Fibroblast of lung (primary cell): ENCODE measurements around the gene F2R. TPM values are rescaled to one million over a fixed set of nuclear protein-coding genes. Genes with fewer than 3 reads are reported as not detected.

Experiments
- DNase-seq, 2 donors: peaks; one replicate each; pipeline versions ENCODE4 v3.0.0 to v3.0.0-alpha.2; 2010; ENCODE audit warnings: low read depth in 2 of 2
- H2AFZ ChIP-seq: 2 replicates; pipeline ENCODE4 v1.5.1; 2012; ENCODE audit warnings: low read length, control low read depth, inconsistent platforms
- H3K27ac ChIP-seq: 2 replicates; pipeline ENCODE4 v1.5.1; 2011; ENCODE audit warnings: low read length, control low read depth; ENCODE audit not compliant: insufficient read depth
- H3K27me3 ChIP-seq: 2 replicates; pipeline ENCODE4 v1.5.1; 2011; ENCODE audit warnings: mild to moderate bottlenecking, low read length; ENCODE audit not compliant: control insufficient read depth, insufficient read depth
- H3K36me3 ChIP-seq: 2 replicates; pipeline ENCODE4 v1.5.1; 2011; ENCODE audit warnings: low read length; ENCODE audit not compliant: control insufficient read depth, insufficient read depth
- H3K4me1 ChIP-seq: 2 replicates; pipeline ENCODE4 v1.5.1; 2011; ENCODE audit warnings: low read length; ENCODE audit not compliant: control insufficient read depth, insufficient read depth; ENCODE audit errors: extremely low read depth
- H3K4me2 ChIP-seq: 2 replicates; pipeline ENCODE4 v1.5.1; 2011; ENCODE audit warnings: low read length, control low read depth; ENCODE audit not compliant: insufficient read depth; ENCODE audit errors: extremely low read depth
- H3K4me3 ChIP-seq, 4 experiments: fragments of 200-600 bp in 1 of 4; sonication (generic) in 1 of 4; replicated peaks in 1 of 4; 2 replicates each; pipeline ENCODE4 v1.5.1; 2011 to 2016; ENCODE audit warnings: low read length in 4 of 4, low read depth in 3 of 4, mild to moderate bottlenecking in 3 of 4, control low read depth in 2 of 4, inconsistent platforms in 1 of 4, mixed read lengths in 1 of 4; ENCODE audit not compliant: insufficient read depth in 1 of 4; ENCODE audit errors: control extremely low read depth in 1 of 4
- H3K79me2 ChIP-seq: 2 replicates; pipeline ENCODE4 v1.5.1; 2012; ENCODE audit warnings: mild to moderate bottlenecking, low read length, inconsistent platforms; ENCODE audit not compliant: control insufficient read depth, insufficient read depth
- H3K9ac ChIP-seq: 2 replicates; pipeline ENCODE4 v1.5.1; 2011; ENCODE audit warnings: mild to moderate bottlenecking, low read length, control low read depth; ENCODE audit not compliant: insufficient read depth
- H3K9me3 ChIP-seq: 2 replicates; pipeline ENCODE4 v1.5.1; 2012; ENCODE audit warnings: low read depth, low read length; ENCODE audit not compliant: control insufficient read depth, insufficient read depth
- H4K20me1 ChIP-seq: 2 replicates; pipeline ENCODE4 v1.5.1; 2011; ENCODE audit warnings: low read length; ENCODE audit not compliant: control insufficient read depth, insufficient read depth; ENCODE audit errors: extremely low read depth
- CTCF ChIP-seq, 2 donors: IDR thresholded peaks in 1 of 2; conservative IDR thresholded peaks in 1 of 2; 1 replicate in 1 of 2; 2 replicates in 1 of 2; pipeline ENCODE4 v1.5.1; 2011 to 2012; ENCODE audit warnings: low read length in 2 of 2, control low read depth in 1 of 2, inconsistent platforms in 1 of 2, low read depth in 1 of 2, mild to moderate bottlenecking in 1 of 2
- EZH2 ChIP-seq: IDR thresholded peaks from 2 replicates; pipeline ENCODE4 v1.5.1; 2012; ENCODE audit warnings: low read length, control low read depth, mild to moderate bottlenecking; ENCODE audit errors: missing control alignments
- polyA plus RNA-seq, 2 donors: library from polyadenylated mRNA; depleted of rRNA in 1 of 2; stranded (reverse) in 1 of 2; unstranded in 1 of 2; fragments of >200 nt; gene quantifications; 2 replicates each; pipeline ENCODE4 v1.2.1, GENCODE V29; 2011 to 2012; ENCODE audit warnings: missing spikeins in 1 of 2
- total RNA-seq: library from RNA; depleted of rRNA; stranded (reverse); fragments of >200 nt; gene quantifications from 2 replicates; pipeline ENCODE4 v1.2.1, GENCODE V29; 2014

Gene F2R
- total and polyA plus RNA-seq, 2 donors (not counting 1 experiment from before 2014, with no cell fraction given), result 265 to 797 TPM

GRCh38 chr5:76723906-76724305 is 8.0 kb downstream of the F2R start:
- no peak overlapping the region for H3K4me3 ChIP-seq
- H4K20me1 ChIP-seq, result no peaks in the 10 kb centered on the region
- H3K4me2 ChIP-seq, result no peak overlapping the region
- peaks cover 3% of the 10 kb centered on the region for H3K36me3 ChIP-seq
- H3K4me1 ChIP-seq, result peaks cover 7% of the 10 kb centered on the region
- H3K27ac ChIP-seq, result peak overlapping the region; percentile 52
- DNase-seq, result no peak
- no peak overlapping the region for H2AFZ ChIP-seq
- H3K9me3 ChIP-seq, result no peaks in the 10 kb centered on the region
- H3K9ac ChIP-seq, result no peak overlapping the region
- TF ChIP-seq EZH2 (no peak), CTCF (conservative IDR thresholded peaks at IDR 0.05 in 1 of 2, IDR thresholded peaks at IDR 0.05 in 1 of 2; ENCODE audit: low read depth in 1 of 2, low read length in 2 of 2) (no peak)
- no peaks in the 10 kb centered on the region for H3K27me3 ChIP-seq
- H3K79me2 ChIP-seq, result peaks cover 98% of the 10 kb centered on the region

GRCh38 chr5:76724871-76725270 is 8.9 kb downstream of the F2R start:
- TF ChIP-seq CTCF (conservative IDR thresholded peaks at IDR 0.05 in 1 of 2, IDR thresholded peaks at IDR 0.05 in 1 of 2; ENCODE audit: low read depth in 1 of 2, low read length in 2 of 2), result no peak
- no peak for TF ChIP-seq EZH2
- DNase-seq, result peak in 1 of 2 donors; percentile 87
- no peak overlapping the region for H3K4me3 ChIP-seq
- H4K20me1 ChIP-seq, result no peaks in the 10 kb centered on the region
- no peak overlapping the region for H2AFZ ChIP-seq
- H3K4me1 ChIP-seq, result peaks cover 7% of the 10 kb centered on the region
- H3K9me3 ChIP-seq, result no peaks in the 10 kb centered on the region
- peaks cover 98% of the 10 kb centered on the region for H3K79me2 ChIP-seq
- peak overlapping the region; percentile 42 for H3K4me2 ChIP-seq
- H3K36me3 ChIP-seq, result peaks cover 2% of the 10 kb centered on the region
- no peak overlapping the region for H3K9ac ChIP-seq
- peak overlapping the region; percentile 52 for H3K27ac ChIP-seq
- no peaks in the 10 kb centered on the region for H3K27me3 ChIP-seq

GRCh38 chr5:76728965-76729364 is 13.0 kb downstream of the F2R start:
- no peak overlapping the region for H3K9ac ChIP-seq
- H2AFZ ChIP-seq, result no peak overlapping the region
- DNase-seq, result no peak
- H3K27me3 ChIP-seq, result no peaks in the 10 kb centered on the region
- peaks cover 95% of the 10 kb centered on the region for H3K79me2 ChIP-seq
- H4K20me1 ChIP-seq, result no peaks in the 10 kb centered on the region
- TF ChIP-seq EZH2 (no peak), CTCF (conservative IDR thresholded peaks at IDR 0.05 in 1 of 2, IDR thresholded peaks at IDR 0.05 in 1 of 2; ENCODE audit: low read depth in 1 of 2, low read length in 2 of 2) (no peak)
- no peak overlapping the region for H3K4me3 ChIP-seq
- H3K36me3 ChIP-seq, result peaks cover 20% of the 10 kb centered on the region
- H3K4me2 ChIP-seq, result no peak overlapping the region
- H3K4me1 ChIP-seq, result peaks cover 3% of the 10 kb centered on the region
- H3K9me3 ChIP-seq, result no peaks in the 10 kb centered on the region
- H3K27ac ChIP-seq, result no peak overlapping the region
